ENCODE results near the gene PLA2G2C.

The PLA2G2C gene

DNA sequence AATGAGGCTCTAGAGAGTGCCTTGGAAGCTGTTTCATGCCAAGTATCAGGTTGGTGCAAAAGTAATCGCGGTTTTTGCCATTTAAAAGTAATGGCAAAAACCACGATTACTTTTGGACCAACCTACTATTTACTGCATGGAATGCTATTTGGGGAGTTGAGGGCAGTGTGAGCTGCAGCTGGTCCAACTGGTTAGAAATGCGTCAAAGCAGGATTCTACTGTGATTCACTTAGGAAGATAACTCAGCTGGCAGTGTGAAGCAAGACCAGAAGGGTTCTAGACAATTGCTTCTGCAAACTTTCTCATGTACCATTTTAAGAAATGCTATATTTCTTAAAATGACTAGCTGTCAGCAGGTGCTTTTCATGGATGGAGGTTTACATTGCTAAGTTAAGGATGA lies 21.2 kb upstream of the PLA2G2C start:
- no peak for DNase-seq (ENCODE audit: low read depth in 3 of 3)

DNA sequence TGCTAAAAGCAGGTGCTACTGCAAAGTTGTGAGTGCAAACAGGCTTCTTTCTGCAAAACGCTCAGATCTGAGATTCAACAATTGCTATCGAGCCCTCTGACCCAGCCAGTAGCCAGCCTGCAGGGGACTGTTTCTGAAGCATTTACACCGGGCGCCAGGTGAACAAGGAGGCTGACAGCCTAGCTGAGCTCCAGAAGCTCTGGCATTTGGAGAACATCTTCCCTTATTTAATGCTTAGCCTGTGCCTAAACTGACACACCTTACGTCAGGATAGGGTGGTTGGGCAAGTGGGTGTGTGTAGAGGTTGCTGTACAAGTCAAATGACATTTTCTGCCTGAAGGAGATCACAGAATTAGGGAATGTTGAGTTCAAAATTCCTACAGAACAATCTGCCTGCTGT lies 15.8 kb upstream of the PLA2G2C start:
- DNase-seq (ENCODE audit: low read depth in 3 of 3) = no peak

DNA sequence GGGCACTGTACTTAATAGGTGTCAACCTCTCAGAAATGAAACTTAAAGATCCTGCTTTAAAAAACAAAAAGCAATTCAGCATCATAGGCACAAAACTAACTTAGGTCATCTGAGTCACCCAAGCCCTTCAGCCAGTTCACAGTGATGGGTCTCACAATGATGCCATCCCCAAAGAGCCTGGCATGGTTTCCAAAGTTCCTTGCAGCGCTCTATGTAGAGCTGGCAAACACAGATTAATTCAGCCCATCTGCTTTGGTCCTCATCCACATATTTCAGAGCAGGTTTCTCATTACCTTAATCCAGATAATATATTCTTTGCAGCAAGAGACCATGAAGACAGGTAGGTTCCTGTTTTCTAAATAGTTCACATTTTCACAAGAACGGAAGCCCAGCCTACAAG lies 14.6 kb upstream of the PLA2G2C start:
- no peak for DNase-seq (ENCODE audit: low read depth in 3 of 3)

- DNase-seq (ENCODE audit: low read depth in 3 of 3) = no peak
These were observed 13.5 kb upstream of the PLA2G2C start for GRCh38 chr1:20199840-20200239.

GRCh38 chr1:20199403-20199802 lies 13.1 kb upstream of the PLA2G2C start:
- no peak for DNase-seq (ENCODE audit: low read depth in 3 of 3)

DNA sequence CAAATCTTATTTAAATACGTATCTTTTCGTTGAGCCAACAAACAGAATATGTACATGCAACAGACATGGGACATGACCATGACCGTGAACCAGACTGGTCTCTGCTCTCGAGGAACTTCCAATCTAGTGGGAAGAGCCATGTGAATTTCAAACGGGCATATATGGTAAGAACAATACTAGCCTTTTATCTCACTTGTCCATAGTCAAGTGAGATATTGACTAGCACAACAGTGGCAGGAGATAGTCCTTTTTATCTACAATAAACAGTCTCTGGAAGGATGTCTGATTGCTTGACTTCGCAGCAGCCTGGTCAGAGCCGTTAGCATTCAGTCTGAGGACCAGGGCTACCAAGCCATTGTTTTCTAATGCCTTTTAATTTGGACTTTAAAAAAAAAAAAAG lies 12.6 kb upstream of the PLA2G2C start:
- no peak for DNase-seq (ENCODE audit: low read depth in 3 of 3)

GRCh38 chr1:20198296-20198695 lies 12.0 kb upstream of the PLA2G2C start:
- no peak for DNase-seq (ENCODE audit: low read depth in 3 of 3)

DNA sequence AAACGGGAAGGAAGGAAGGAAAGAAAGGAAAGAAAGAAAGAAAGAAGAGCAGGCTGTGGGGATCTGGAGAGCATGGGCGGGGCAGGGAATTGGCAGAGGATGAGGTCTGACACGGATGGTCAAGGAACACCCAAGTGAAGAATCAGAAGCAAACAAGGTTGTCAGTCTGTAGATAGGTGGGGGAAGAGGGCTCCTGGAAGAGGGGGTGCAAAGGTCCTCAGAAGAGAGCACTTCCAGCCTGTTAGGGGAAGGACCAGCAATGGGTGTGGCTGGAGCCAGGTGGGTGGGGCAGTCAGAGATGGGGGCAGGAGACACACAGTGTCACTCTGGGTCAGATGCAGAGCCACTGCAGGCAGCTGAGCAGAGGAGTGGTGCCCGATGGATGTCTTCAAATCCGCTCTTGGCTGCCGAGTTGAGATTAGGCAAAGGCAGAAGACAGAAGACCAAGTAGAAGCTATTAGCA lies 11.0 kb upstream of the PLA2G2C start:
- DNase-seq (ENCODE audit: low read depth in 3 of 3) = no peak

GRCh38 chr1:20195462-20195780 lies 9.1 kb upstream of the PLA2G2C start:
- DNase-seq (ENCODE audit: low read depth in 3 of 3) = no peak

- DNase-seq (ENCODE audit: low read depth in 3 of 3) = peak; percentile 57 to 75 (median 67)
These were observed 8.6 kb upstream of the PLA2G2C start for GRCh38 chr1:20194757-20195461.

DNA sequence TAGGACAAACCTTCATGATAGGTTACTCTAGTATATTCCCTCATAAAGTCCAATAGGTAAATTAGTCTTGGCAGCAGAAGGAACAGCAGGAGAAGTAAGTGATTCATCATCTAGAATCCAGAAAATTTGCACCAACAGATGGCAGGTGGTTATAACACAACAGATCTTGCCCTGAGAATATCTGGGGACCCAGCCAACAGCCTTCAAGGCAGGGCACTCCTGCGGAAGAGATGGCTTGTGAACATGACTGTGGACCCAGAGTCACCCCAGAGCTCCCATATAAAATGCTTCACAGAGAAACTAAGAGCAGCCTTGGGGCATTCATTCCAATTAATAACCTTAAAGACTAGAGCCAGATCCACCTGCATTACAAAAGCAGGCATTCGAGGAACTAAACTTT lies 7.9 kb upstream of the PLA2G2C start:
- no peak for DNase-seq (ENCODE audit: low read depth in 3 of 3)

- DNase-seq (ENCODE audit: low read depth in 3 of 3) = no peak
These were observed 6.6 kb upstream of the PLA2G2C start for GRCh38 chr1:20192871-20193411.

GRCh38 chr1:20192364-20192763 lies 6.0 kb upstream of the PLA2G2C start:
- no peak for DNase-seq (ENCODE audit: low read depth in 3 of 3)

- no peak for DNase-seq (ENCODE audit: low read depth in 3 of 3)
These were observed 5.0 kb upstream of the PLA2G2C start for GRCh38 chr1:20191266-20191825.

- no peak for DNase-seq (ENCODE audit: low read depth in 3 of 3)
These were observed 4.2 kb upstream of the PLA2G2C start for GRCh38 chr1:20190256-20191160.

DNA sequence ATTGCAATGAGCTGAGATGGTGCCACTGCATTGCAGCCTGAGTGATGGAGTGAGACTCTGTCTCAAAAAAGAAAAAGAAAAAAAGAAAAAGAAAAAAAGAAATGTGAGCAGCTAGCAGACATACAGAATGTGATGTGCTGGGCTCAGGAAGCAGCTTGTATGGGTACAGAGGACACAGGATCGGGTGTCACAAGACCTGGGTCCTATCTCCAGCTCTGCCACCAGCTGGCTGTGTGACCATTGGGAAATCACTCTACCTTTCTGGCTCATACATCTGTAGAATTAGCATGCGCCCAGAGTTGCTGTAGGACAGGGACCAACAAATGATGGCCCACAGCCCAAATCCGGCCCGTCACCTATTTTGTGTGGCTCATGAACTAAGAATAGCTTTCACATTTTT lies 3.3 kb upstream of the PLA2G2C start:
- DNase-seq (ENCODE audit: low read depth in 3 of 3) = no peak

- DNase-seq (ENCODE audit: low read depth in 3 of 3) = no peak
These were observed 2.1 kb upstream of the PLA2G2C start for GRCh38 chr1:20188455-20188817.

GRCh38 chr1:20187813-20188454 lies 1.6 kb upstream of the PLA2G2C start:
- no peak for DNase-seq (ENCODE audit: low read depth in 3 of 3)

GRCh38 chr1:20187103-20187812 lies 940 bp upstream of the PLA2G2C start:
- peak in 2 of 3 experiments; percentile 6 to 27 for DNase-seq (ENCODE audit: low read depth in 3 of 3)

GRCh38 chr1:20184997-20185833 lies 1.1 kb downstream of the PLA2G2C start:
- DNase-seq (ENCODE audit: low read depth in 3 of 3) = peak in 2 of 3 experiments; percentile 38 to 60
